Astrocyte of the spinal cord (primary cell): Measurements from ENCODE around the gene BAZ1B.
"Not testable (repeated sequence)": the region's sequence is repeated elsewhere in the genome, so short reads cannot be mapped to it uniquely, and the experiment has no call there.

ENCODE experiments used
- DNase-seq: peaks from one replicate; pipeline ENCODE4 v3.0.0; 2011; ENCODE audit warnings: low read depth, low spot score
- H3K4me3 ChIP-seq: 2 replicates; pipeline ENCODE4 v1.5.1; 2011; ENCODE audit warnings: low read depth, mild to moderate bottlenecking, low read length, moderate library complexity
- in situ Hi-C: cut with HindIII; loops from 2 replicates; pipeline ENCODE4 v1.10.0; 2017; ENCODE audit warnings: low sequenced_read_pairs
- TF ChIP-seq, protein P1 (sequence below): IDR thresholded peaks from 2 replicates; pipeline ENCODE4 v1.5.1; 2012; ENCODE audit warnings: low read depth, mild to moderate bottlenecking, low read length, inconsistent platforms

Gene BAZ1B

DNA sequence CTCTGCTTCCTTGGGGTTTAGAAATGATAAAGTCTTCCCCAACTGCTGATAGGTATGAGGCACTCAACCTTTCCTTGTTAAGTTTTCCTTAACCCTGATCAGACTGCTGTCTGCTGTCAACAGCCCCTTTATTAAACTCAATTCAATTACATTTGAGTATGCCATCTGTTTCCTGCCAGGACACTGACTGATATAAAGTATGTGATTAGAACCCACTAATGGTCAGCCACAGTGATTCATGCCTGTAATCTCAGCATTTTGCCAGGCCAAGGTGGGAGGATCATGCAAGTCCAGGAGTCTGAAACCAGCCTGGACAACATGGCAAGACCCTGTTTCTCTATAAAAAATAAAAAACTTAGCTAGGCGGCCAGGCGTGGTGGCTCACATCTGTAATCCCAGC, 18.1 kb downstream of the BAZ1B start:
- no peak for DNase-seq
- TF ChIP-seq, protein P1, sequence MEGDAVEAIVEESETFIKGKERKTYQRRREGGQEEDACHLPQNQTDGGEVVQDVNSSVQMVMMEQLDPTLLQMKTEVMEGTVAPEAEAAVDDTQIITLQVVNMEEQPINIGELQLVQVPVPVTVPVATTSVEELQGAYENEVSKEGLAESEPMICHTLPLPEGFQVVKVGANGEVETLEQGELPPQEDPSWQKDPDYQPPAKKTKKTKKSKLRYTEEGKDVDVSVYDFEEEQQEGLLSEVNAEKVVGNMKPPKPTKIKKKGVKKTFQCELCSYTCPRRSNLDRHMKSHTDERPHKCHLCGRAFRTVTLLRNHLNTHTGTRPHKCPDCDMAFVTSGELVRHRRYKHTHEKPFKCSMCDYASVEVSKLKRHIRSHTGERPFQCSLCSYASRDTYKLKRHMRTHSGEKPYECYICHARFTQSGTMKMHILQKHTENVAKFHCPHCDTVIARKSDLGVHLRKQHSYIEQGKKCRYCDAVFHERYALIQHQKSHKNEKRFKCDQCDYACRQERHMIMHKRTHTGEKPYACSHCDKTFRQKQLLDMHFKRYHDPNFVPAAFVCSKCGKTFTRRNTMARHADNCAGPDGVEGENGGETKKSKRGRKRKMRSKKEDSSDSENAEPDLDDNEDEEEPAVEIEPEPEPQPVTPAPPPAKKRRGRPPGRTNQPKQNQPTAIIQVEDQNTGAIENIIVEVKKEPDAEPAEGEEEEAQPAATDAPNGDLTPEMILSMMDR, result no peak
- H3K4me3 ChIP-seq, result no peak overlapping the region
- in situ Hi-C loops, result no loop called here

DNA sequence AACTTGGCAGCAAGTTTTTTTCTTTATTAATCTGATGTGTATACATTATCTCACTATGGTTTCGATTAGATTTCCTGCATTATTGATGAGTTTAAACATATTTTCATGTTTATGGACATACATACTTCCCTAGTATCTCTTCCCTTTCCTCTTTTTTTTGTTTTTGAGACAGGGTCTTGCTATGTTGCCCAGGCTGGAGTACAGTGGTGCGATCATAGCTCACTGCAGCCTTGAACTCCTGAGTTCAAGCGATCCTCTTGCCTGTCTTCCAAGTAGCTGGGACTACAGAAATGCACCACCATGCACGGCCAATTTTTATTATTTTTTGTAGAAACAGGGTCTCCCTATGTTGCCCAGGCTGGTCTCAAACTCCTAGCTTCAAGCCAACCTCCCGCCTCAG, 18.9 kb downstream of the BAZ1B start:
- no peak overlapping the region for H3K4me3 ChIP-seq
- TF ChIP-seq, protein P1, result no peak
- DNase-seq, result no peak
- in situ Hi-C loops, result no loop called here

DNA sequence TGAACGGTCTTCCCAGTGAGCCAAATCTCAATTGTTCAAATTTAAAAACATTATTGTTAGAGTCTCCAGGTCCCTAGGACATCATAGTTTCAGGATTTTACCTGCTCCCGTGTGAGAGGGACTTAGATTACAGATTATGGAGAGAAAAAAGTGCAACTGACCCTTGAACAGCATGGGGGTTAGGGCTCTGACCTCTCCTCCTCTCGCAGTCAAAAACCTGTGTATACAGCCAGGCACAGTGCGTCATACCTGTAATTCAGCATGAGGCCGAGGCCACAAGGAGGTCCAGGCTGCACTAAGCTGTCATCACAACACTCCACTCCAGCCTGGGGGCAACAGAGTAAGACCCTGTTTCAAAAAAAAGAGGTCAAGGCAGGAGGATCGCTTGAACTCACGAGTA, 25.5 kb downstream of the BAZ1B start:
- H3K4me3 ChIP-seq, result no peak overlapping the region
- TF ChIP-seq, protein P1, result no peak
- DNase-seq, result no peak
- in situ Hi-C loops, result no loop called here

DNA sequence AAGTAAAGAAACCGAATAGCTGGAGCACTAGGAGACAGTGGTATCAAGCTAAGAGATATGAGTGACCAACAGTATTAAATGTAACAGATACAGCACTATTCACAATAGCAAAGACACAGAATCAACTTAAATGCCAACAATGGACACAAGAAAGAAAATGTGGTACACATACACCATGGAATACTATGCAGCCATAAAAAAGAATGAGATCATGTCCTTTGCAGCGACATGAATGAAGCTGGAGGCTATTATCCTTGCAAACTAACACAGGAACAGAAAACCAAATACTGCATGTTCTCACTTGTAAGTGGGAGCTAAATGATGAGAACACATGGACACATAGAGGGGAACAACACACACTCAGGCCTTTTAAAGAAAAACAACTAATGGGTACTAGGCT, 26.6 kb downstream of the BAZ1B start:
- H3K4me3 ChIP-seq, DNase-seq, in situ Hi-C loops: not testable (repeated sequence)

DNA sequence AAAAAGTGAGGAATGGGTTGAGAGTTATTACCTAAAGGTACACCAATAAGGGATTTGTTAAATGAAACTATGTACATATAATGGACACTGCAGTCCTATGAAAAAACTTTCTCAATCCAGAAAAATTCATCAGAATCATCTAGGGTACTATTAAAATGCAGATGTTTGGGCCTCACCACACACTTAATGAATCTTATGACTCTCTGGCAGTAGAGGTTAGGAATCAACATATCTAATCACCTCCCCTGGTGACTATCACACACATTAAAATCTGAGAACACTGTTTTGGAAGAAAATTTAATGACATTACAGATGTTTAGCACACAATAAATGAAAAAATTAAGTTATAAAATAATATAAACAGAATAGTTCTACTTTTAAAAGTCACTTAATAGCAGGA, 32.1 kb downstream of the BAZ1B start:
- in situ Hi-C loops, result no loop called here
- no peak overlapping the region for H3K4me3 ChIP-seq
- no peak for DNase-seq
- TF ChIP-seq, protein P1, result no peak

DNA sequence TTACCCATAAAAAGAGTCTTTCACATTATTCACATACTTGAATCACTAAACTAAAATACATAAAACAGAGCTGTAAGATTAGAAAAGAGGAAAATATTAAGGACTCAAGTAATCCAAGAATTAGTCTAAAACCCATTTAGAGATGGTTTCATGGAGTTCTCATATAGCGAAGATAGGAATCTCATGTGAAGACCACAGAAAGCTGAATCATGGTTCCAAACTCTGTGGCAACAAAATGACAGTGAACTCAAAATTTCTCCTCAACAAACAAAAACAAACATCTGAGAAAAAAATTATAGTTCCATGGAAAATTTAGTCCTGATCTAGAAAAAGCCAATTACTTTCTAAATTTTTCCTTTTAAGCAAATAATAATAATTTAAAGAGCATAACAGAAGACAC, 34.6 kb downstream of the BAZ1B start:
- in situ Hi-C loops, result no loop called here
- H3K4me3 ChIP-seq, result no peak overlapping the region
- TF ChIP-seq, protein P1, result no peak
- DNase-seq, result no peak

DNA sequence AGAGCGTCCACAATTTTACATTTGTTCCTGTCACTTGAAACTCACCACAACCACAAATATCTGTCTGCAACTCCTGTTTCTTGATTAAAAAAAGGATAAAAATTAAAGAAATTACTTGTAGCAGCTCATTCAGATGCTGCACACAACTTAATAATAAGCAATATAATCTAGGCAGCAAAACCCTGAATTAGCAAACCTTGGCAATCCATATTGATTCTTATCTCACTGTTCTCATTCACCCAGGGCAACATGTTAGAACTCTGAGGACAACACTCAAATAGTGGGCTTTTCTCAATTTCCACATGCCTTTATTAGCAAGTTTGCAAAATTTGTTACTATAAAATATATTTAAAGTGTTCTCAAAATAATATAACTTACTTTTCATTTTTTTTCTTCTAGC, 38.9 kb downstream of the BAZ1B start:
- no peak overlapping the region for H3K4me3 ChIP-seq
- in situ Hi-C loops, result no loop called here
- TF ChIP-seq, protein P1, result no peak
- DNase-seq, result peak; percentile 5
